Measurements from ENCODE around the gene PTBP3.

Gene PTBP3, protein sequence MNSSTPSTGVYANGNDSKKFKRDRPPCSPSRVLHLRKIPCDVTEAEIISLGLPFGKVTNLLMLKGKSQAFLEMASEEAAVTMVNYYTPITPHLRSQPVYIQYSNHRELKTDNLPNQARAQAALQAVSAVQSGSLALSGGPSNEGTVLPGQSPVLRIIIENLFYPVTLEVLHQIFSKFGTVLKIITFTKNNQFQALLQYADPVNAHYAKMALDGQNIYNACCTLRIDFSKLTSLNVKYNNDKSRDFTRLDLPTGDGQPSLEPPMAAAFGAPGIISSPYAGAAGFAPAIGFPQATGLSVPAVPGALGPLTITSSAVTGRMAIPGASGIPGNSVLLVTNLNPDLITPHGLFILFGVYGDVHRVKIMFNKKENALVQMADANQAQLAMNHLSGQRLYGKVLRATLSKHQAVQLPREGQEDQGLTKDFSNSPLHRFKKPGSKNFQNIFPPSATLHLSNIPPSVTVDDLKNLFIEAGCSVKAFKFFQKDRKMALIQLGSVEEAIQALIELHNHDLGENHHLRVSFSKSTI

DNA sequence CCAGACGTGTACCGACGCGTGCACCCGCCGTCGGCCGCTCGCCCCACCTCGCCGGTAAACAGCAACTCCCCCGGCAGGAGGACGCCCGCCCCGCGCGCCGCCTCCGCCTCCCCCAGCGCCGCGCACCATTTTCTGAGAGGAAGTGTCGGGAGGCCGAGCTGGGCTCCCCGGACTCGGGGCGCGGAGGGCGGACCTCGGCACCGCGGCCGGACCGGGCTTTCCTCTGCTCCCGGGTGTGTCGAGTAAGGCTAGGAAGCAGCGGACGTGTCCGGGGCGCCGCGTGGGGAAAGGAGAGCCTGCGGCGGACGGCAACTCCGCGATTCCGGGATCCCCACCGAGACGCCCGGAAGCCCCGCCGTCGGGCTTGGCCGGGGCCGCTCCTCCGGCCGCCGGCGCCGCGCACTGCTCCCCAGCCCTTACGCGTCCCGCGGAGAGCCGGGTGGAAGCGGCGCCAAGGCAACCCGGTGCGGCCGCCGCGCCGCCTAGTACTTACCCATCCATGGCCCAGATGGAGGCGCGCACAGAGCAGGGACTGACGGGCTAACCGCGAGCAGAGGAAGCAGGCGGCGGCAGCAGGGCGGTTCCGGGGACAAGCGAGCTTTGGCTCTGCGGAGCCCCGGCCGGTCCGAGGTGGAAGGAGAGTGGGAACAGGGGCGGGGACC is at the start of gene PTBP3:
TSS of gene PTBP3 (minus strand) at position 643 of the 662 bp plus-strand sequence. CDS start 35,754 bp downstream, outside the sequence.
- peaks cover 46% of the 10 kb centered on the region for H3K79me2 ChIP-seq (ENCODE audit: insufficient read depth, low read depth)
- H2AFZ ChIP-seq (ENCODE audit: low read depth) = peak within 1 kb of the TSS; percentile 73
- peaks cover 30% of the 10 kb centered on the region for H3K4me1 ChIP-seq (ENCODE audit: low read depth, poor library complexity, severe bottlenecking)
- H4K20me1 ChIP-seq (ENCODE audit: insufficient read depth) = no peaks in the 10 kb centered on the region
- H3K27me3 ChIP-seq (ENCODE audit: insufficient read depth, low read depth) = no peaks in the 10 kb centered on the region
- H3K4me3 ChIP-seq (IDR thresholded peaks at IDR 0.05; ENCODE audit: insufficient read depth, low read depth, low read length) = no peak within 1 kb of the TSS
- TF ChIP-seq, protein P1, sequence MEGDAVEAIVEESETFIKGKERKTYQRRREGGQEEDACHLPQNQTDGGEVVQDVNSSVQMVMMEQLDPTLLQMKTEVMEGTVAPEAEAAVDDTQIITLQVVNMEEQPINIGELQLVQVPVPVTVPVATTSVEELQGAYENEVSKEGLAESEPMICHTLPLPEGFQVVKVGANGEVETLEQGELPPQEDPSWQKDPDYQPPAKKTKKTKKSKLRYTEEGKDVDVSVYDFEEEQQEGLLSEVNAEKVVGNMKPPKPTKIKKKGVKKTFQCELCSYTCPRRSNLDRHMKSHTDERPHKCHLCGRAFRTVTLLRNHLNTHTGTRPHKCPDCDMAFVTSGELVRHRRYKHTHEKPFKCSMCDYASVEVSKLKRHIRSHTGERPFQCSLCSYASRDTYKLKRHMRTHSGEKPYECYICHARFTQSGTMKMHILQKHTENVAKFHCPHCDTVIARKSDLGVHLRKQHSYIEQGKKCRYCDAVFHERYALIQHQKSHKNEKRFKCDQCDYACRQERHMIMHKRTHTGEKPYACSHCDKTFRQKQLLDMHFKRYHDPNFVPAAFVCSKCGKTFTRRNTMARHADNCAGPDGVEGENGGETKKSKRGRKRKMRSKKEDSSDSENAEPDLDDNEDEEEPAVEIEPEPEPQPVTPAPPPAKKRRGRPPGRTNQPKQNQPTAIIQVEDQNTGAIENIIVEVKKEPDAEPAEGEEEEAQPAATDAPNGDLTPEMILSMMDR (conservative IDR thresholded peaks at IDR 0.05; ENCODE audit: low read depth, low read length) = no peak
- peak within 1 kb of the TSS; percentile 78 for H3K9ac ChIP-seq
- H3K4me2 ChIP-seq = peak within 1 kb of the TSS; percentile 91
- H3K27ac ChIP-seq = peak within 1 kb of the TSS; percentile 85
- H3K36me3 ChIP-seq (ENCODE audit: insufficient read depth) = no peaks in the 10 kb centered on the region

DNA sequence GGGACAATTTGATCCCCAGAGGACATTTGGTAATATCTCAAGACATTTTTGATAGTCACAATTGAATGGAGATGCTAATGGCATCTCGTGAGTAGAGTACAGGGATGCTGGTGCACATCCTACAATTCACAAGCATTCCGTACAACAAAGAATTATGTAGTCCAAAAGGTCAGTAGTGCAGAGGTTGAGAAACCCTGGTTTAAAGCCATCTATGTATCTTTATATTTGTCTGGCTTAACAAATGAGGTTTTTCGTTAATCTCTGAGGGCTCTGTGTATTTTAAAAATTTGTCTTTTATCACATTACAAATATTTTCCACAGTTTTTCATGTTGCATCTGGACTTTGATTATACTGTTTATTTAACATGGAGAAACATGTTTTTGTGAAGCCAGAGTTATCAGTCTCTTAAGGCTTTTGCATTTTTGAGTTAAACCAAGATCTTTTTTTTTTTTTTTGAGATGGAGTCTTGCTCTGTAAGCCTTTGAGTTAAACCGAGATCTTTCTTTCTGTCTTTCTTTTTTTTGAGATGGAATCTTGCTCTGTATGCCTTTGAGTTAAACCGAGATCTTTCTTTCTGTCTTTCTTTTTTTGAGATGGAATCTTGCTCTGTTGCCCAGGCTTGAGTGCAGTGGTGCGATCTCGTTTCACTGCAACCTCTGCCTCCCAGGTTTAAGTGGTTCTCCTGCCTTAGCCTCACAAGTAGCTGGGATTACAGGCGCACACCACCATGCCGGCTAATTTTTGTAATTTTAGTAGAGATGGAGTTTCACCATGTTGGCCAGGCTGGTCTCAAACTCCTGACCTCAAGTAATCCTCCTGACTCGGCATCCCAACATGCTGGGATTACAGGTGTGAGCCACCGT is 49.3 kb upstream of the PTBP3 start:
- Histone ChIP-seq H2AFZ (ENCODE audit: low read depth) (no peak overlapping the region), H3K9ac (no peak overlapping the region), H3K79me2 (ENCODE audit: insufficient read depth, low read depth) (no peaks in the 10 kb centered on the region), H3K27ac (no peak overlapping the region), H3K4me1 (ENCODE audit: low read depth, poor library complexity, severe bottlenecking) (peaks cover 12% of the 10 kb centered on the region), H3K36me3 (ENCODE audit: insufficient read depth) (no peaks in the 10 kb centered on the region), H3K4me2 (no peak overlapping the region), H3K27me3 (ENCODE audit: insufficient read depth, low read depth) (no peaks in the 10 kb centered on the region), H4K20me1 (ENCODE audit: insufficient read depth) (no peaks in the 10 kb centered on the region), H3K4me3 (IDR thresholded peaks at IDR 0.05; ENCODE audit: insufficient read depth, low read depth, low read length) (no peak overlapping the region)
- TF ChIP-seq, protein P1 (conservative IDR thresholded peaks at IDR 0.05; ENCODE audit: low read depth, low read length) = no peak

DNA sequence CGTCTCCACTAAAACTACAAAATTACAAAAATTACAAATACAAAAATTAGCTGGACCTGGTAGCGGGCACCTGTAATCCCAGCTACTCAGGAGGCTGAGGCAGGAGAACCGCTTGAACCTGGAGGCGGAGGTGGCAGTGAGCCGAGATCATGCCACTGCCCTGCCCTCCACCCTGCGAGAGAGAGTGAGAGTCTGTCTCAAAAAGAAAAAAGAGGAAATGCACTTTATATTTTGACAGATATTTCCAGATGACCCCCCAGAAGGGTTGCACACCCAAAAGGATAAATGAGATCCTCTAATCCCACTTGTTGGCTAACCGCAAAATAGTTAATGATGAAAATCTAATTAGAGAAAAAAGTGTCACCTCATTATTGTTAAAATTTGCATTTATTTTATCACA is 48.6 kb upstream of the PTBP3 start:
- Histone ChIP-seq H3K4me2 (no peak overlapping the region), H3K79me2 (ENCODE audit: insufficient read depth, low read depth) (no peaks in the 10 kb centered on the region), H3K4me1 (ENCODE audit: low read depth, poor library complexity, severe bottlenecking) (peaks cover 17% of the 10 kb centered on the region)

More for the DNA sequence above, 48.6 kb upstream of the PTBP3 start:
- TF ChIP-seq, protein P1 (conservative IDR thresholded peaks at IDR 0.05; ENCODE audit: low read depth, low read length) = no peak
- Histone ChIP-seq H3K27ac (no peak overlapping the region), H2AFZ (ENCODE audit: low read depth) (no peak overlapping the region), H3K4me3 (IDR thresholded peaks at IDR 0.05; ENCODE audit: insufficient read depth, low read depth, low read length) (no peak overlapping the region), H3K27me3 (ENCODE audit: insufficient read depth, low read depth) (no peaks in the 10 kb centered on the region), H3K36me3 (ENCODE audit: insufficient read depth) (no peaks in the 10 kb centered on the region), H4K20me1 (ENCODE audit: insufficient read depth) (no peaks in the 10 kb centered on the region), H3K9ac (no peak overlapping the region)
